ENCODE data around the gene PTRH2. TPM values are rescaled to one million over a fixed set of nuclear protein-coding genes. Genes with fewer than 3 reads are reported as not detected.
A peak's percentile ranks its signal among the peaks of the same experiment; 100 is the strongest.

Gene PTRH2
- polyA plus RNA-seq, 2 of the 4 experiments (the other 2 are of a cell fraction) = 109 to 169 TPM

DNA sequence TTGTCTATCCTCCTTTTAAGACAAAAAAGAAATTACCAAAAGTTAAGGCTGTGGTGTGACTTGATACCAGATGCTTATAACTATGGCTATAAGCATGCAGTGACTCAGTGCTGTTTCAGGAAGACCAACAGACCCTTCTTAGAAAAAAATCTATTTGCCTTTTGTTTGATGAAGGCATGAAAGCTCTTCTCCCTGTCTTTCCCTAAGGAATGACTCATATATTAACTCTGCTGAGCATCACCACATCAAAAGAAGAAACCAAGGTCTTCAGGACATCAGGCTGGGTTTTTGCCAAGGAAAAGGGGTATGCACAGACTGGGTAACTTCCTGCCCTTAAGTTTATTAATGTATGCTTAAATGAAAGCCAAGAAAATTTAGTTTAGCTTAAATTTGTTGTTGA is 47.3 kb upstream of the PTRH2 start (continued):
- TF ChIP-seq USF2 (IDR thresholded peaks at IDR 0.05) = no peak
- no peak for TF ChIP-seq RCOR1 (IDR thresholded peaks at IDR 0.05; ENCODE audit: low read depth, low read length)
- TF ChIP-seq RFX5 (IDR thresholded peaks at IDR 0.05) = peak; percentile 32; the same call in 1 of the 2 replicates

DNA sequence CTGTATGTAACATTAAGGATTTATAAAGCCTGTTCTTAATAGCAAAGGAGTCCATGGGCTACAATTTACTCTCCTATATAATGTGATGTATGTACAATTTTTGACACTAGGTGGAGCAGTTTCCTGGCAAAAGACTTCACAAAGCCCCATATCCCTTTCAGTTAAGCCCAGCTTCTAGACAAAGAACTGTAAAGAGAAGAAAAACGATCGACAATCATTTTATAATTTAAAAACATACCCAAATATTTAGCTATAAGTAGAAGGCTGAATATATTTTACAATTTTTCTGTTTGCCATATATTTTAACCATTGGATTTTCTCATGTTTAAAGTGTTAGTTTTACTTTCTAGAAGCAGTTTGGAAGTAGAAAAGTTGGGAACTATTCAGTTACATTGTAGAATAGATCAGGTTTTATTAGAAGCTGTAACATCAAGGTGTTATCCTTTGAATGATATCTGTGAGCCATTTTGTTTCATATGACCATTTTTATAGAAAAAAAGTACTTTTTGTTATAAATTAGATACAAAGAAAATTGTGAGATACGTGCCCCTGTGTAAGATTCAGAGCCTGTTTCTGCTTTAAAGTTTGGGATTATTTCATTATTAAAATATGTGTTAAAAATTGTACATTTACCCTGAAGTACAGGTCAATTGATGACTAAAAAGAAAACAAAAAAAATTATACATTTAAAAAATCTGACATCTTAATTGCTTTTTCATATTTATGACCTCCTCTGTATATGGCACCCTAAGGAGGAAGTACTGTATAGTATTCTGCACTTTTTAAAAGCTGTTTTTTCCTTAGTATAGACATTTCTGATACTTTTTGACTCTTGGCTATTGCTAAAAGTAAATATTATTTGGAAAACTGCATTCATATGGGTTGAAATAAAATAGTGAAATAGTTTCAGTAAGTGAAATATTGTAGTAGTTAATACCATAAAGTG is 46.6 kb upstream of the PTRH2 start:
- Histone ChIP-seq H3K4me3 (no peak overlapping the region), H3K27ac (peak overlapping the region; percentile 95), H3K4me2 (peak overlapping the region; percentile 62), H3K4me1 (peaks cover 92% of the 10 kb centered on the region), H3K9me3 (peaks cover 2% of the 10 kb centered on the region)
- WGBS (ENCODE audit: missing lambda C conversion rate) = 10% methylated on average over 3 of the region's 3 CpGs
- FAIRE-seq (peak; percentile 67), ATAC-seq (peak; percentile 49 to 65), DNase-seq (ENCODE audit: low read depth in 1 of 2, low spot score in 1 of 2) (peak; percentile 81 to 94)
- CTCF ChIA-PET = interaction anchor here (0.6 to 11.9 kb wide), 39 partner anchors 8 to 438 kb away, joined by 3 to 244 read pairs (median 4); partner anchors contain the start of gene PTRH2
- POLR2A ChIA-PET = interaction anchor here (0.6 to 9.7 kb wide), 16 partner anchors 9 to 211 kb away, joined by 3 to 531 read pairs (median 6); partner anchors contain the start of genes PTRH2, RNFT1, RPS6KB1 and TUBD1
- TF ChIP-seq, protein P1, sequence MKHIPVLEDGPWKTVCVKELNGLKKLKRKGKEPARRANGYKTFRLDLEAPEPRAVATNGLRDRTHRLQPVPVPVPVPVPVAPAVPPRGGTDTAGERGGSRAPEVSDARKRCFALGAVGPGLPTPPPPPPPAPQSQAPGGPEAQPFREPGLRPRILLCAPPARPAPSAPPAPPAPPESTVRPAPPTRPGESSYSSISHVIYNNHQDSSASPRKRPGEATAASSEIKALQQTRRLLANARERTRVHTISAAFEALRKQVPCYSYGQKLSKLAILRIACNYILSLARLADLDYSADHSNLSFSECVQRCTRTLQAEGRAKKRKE (CRISPR knock-in tag; IDR thresholded peaks at IDR 0.05; ENCODE audit: low read depth) = no peak
- no peak for TF ChIP-seq CBX2 (IDR thresholded peaks at IDR 0.05; ENCODE audit: borderline replicate concordance, low read depth)
- no peak for TF ChIP-seq FOXS1 (CRISPR knock-in tag; IDR thresholded peaks at IDR 0.05)
- TF ChIP-seq RARB (CRISPR knock-in tag; IDR thresholded peaks at IDR 0.05) = peak; percentile 67
- TF ChIP-seq ESRRA (IDR thresholded peaks at IDR 0.05; ENCODE audit: borderline replicate concordance, low read length) = no peak
- TF ChIP-seq TP53 (CRISPR knock-in tag; IDR thresholded peaks at IDR 0.05) = no peak
- peak; percentile 73; the same call in 1 of the 2 replicates for TF ChIP-seq EHF (CRISPR knock-in tag; IDR thresholded peaks at IDR 0.05)
- TF ChIP-seq RFX5 (IDR thresholded peaks at IDR 0.05) = no peak
- TF ChIP-seq, protein P2, sequence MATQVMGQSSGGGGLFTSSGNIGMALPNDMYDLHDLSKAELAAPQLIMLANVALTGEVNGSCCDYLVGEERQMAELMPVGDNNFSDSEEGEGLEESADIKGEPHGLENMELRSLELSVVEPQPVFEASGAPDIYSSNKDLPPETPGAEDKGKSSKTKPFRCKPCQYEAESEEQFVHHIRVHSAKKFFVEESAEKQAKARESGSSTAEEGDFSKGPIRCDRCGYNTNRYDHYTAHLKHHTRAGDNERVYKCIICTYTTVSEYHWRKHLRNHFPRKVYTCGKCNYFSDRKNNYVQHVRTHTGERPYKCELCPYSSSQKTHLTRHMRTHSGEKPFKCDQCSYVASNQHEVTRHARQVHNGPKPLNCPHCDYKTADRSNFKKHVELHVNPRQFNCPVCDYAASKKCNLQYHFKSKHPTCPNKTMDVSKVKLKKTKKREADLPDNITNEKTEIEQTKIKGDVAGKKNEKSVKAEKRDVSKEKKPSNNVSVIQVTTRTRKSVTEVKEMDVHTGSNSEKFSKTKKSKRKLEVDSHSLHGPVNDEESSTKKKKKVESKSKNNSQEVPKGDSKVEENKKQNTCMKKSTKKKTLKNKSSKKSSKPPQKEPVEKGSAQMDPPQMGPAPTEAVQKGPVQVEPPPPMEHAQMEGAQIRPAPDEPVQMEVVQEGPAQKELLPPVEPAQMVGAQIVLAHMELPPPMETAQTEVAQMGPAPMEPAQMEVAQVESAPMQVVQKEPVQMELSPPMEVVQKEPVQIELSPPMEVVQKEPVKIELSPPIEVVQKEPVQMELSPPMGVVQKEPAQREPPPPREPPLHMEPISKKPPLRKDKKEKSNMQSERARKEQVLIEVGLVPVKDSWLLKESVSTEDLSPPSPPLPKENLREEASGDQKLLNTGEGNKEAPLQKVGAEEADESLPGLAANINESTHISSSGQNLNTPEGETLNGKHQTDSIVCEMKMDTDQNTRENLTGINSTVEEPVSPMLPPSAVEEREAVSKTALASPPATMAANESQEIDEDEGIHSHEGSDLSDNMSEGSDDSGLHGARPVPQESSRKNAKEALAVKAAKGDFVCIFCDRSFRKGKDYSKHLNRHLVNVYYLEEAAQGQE (IDR thresholded peaks at IDR 0.05) = no peak
- no peak for TF ChIP-seq PBX3 (IDR thresholded peaks at IDR 0.05)
- no peak for TF ChIP-seq NPAS2 (CRISPR knock-in tag; IDR thresholded peaks at IDR 0.05; ENCODE audit: borderline replicate concordance)
- no peak for TF ChIP-seq MAZ (IDR thresholded peaks at IDR 0.05; ENCODE audit: borderline replicate concordance, low read depth, low read length)
- TF ChIP-seq PHF8 (IDR thresholded peaks at IDR 0.05; ENCODE audit: borderline replicate concordance, low read depth) = no peak
- peak in 1 of 2 experiments; percentile 65; a peak in 1 of 5 replicates for TF ChIP-seq JUN (IDR thresholded peaks at IDR 0.05)
- TF ChIP-seq HOXB5 (CRISPR knock-in tag; IDR thresholded peaks at IDR 0.05) = peak; percentile 30; the same call in 1 of the 2 replicates
- no peak for TF ChIP-seq CBX8 (IDR thresholded peaks at IDR 0.05)
- TF ChIP-seq NFE2L2 (conservative IDR thresholded peaks at IDR 0.05; ENCODE audit: low read length) = no peak
- peak; percentile 91 for TF ChIP-seq TFCP2L1 (CRISPR knock-in tag; IDR thresholded peaks at IDR 0.05)
- TF ChIP-seq E2F6 (IDR thresholded peaks at IDR 0.05; ENCODE audit: borderline replicate concordance, low read depth) = no peak
- TF ChIP-seq HEYL (CRISPR knock-in tag; IDR thresholded peaks at IDR 0.05) = no peak; the same call in 1 of the 2 replicates
- no peak for TF ChIP-seq USF2 (IDR thresholded peaks at IDR 0.05)
- TF ChIP-seq EP300 (IDR thresholded peaks at IDR 0.05) = no peak
- TF ChIP-seq, protein P3, sequence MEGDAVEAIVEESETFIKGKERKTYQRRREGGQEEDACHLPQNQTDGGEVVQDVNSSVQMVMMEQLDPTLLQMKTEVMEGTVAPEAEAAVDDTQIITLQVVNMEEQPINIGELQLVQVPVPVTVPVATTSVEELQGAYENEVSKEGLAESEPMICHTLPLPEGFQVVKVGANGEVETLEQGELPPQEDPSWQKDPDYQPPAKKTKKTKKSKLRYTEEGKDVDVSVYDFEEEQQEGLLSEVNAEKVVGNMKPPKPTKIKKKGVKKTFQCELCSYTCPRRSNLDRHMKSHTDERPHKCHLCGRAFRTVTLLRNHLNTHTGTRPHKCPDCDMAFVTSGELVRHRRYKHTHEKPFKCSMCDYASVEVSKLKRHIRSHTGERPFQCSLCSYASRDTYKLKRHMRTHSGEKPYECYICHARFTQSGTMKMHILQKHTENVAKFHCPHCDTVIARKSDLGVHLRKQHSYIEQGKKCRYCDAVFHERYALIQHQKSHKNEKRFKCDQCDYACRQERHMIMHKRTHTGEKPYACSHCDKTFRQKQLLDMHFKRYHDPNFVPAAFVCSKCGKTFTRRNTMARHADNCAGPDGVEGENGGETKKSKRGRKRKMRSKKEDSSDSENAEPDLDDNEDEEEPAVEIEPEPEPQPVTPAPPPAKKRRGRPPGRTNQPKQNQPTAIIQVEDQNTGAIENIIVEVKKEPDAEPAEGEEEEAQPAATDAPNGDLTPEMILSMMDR (IDR thresholded peaks at IDR 0.05) = peak; percentile 98
- TF ChIP-seq RAD21 (conservative IDR thresholded peaks at IDR 0.05 in 1 of 2, IDR thresholded peaks at IDR 0.05 in 1 of 2) = peak; percentile 97 to 98
- no peak for TF ChIP-seq BHLHE40 (IDR thresholded peaks at IDR 0.05; ENCODE audit: low read depth, low read length)
